ENCODE results near the gene SLC6A11.

SLC6A11 gene

GRCh38 chr3:10915376-10915775 lies 99.3 kb downstream of the SLC6A11 start:
- Histone ChIP-seq H3K27me3 (ENCODE audit: insufficient read depth, poor library complexity, severe bottlenecking) (no peaks in the 10 kb centered on the region), H3K27ac (ENCODE audit: poor library complexity, severe bottlenecking) (no peak overlapping the region), H3K9me3 (ENCODE audit: severe bottlenecking) (no peaks in the 10 kb centered on the region), H3K4me3 (ENCODE audit: severe bottlenecking) (no peak overlapping the region), H3K36me3 (ENCODE audit: low read depth) (no peaks in the 10 kb centered on the region), H3K4me1 (ENCODE audit: insufficient read depth, poor library complexity, severe bottlenecking) (no peaks in the 10 kb centered on the region)
- TF ChIP-seq CTCF (IDR thresholded peaks at IDR 0.05; ENCODE audit: poor library complexity, severe bottlenecking), result no peak
- ATAC-seq (ENCODE audit: low read depth) (no peak), DNase-seq (ENCODE audit: low spot score) (no peak)

GRCh38 chr3:10917176-10917575 lies 101.1 kb downstream of the SLC6A11 start:
- Histone ChIP-seq H3K4me3 (ENCODE audit: severe bottlenecking) (no peak overlapping the region), H3K4me1 (ENCODE audit: insufficient read depth, poor library complexity, severe bottlenecking) (no peaks in the 10 kb centered on the region), H3K27ac (ENCODE audit: poor library complexity, severe bottlenecking) (no peak overlapping the region), H3K9me3 (ENCODE audit: severe bottlenecking) (no peaks in the 10 kb centered on the region), H3K36me3 (ENCODE audit: low read depth) (no peaks in the 10 kb centered on the region), H3K27me3 (ENCODE audit: insufficient read depth, poor library complexity, severe bottlenecking) (no peaks in the 10 kb centered on the region)
- DNase-seq (ENCODE audit: low spot score) (no peak), ATAC-seq (ENCODE audit: low read depth) (peak; percentile 75)
- no peak for TF ChIP-seq CTCF (IDR thresholded peaks at IDR 0.05; ENCODE audit: poor library complexity, severe bottlenecking)

GRCh38 chr3:10918011-10918410 lies 102.0 kb downstream of the SLC6A11 start:
- Histone ChIP-seq H3K27ac (ENCODE audit: poor library complexity, severe bottlenecking) (no peak overlapping the region), H3K4me1 (ENCODE audit: insufficient read depth, poor library complexity, severe bottlenecking) (no peaks in the 10 kb centered on the region), H3K27me3 (ENCODE audit: insufficient read depth, poor library complexity, severe bottlenecking) (no peaks in the 10 kb centered on the region), H3K36me3 (ENCODE audit: low read depth) (no peaks in the 10 kb centered on the region), H3K9me3 (ENCODE audit: severe bottlenecking) (no peaks in the 10 kb centered on the region), H3K4me3 (ENCODE audit: severe bottlenecking) (no peak overlapping the region)
- ATAC-seq (ENCODE audit: low read depth) (no peak), DNase-seq (ENCODE audit: low spot score) (no peak)
- TF ChIP-seq CTCF (IDR thresholded peaks at IDR 0.05; ENCODE audit: poor library complexity, severe bottlenecking), result no peak

- DNase-seq (ENCODE audit: low spot score), result no peak
- Histone ChIP-seq H3K4me3 (ENCODE audit: severe bottlenecking) (no peak overlapping the region), H3K9me3 (ENCODE audit: severe bottlenecking) (no peaks in the 10 kb centered on the region), H3K4me1 (ENCODE audit: insufficient read depth, poor library complexity, severe bottlenecking) (no peaks in the 10 kb centered on the region), H3K36me3 (ENCODE audit: low read depth) (no peaks in the 10 kb centered on the region), H3K27ac (ENCODE audit: poor library complexity, severe bottlenecking) (no peak overlapping the region), H3K27me3 (ENCODE audit: insufficient read depth, poor library complexity, severe bottlenecking) (no peaks in the 10 kb centered on the region)
- no peak for ATAC-seq (ENCODE audit: low read depth)
- TF ChIP-seq CTCF (IDR thresholded peaks at IDR 0.05; ENCODE audit: poor library complexity, severe bottlenecking), result no peak
Observed at GRCh38 chr3:10919636-10920035, 103.6 kb downstream of the SLC6A11 start.

GRCh38 chr3:10925436-10926255 lies 109.6 kb downstream of the SLC6A11 start:
- Histone ChIP-seq H3K27ac (ENCODE audit: poor library complexity, severe bottlenecking) (no peak overlapping the region), H3K4me3 (ENCODE audit: severe bottlenecking) (no peak overlapping the region), H3K9me3 (ENCODE audit: severe bottlenecking) (no peaks in the 10 kb centered on the region), H3K36me3 (ENCODE audit: low read depth) (no peaks in the 10 kb centered on the region), H3K4me1 (ENCODE audit: insufficient read depth, poor library complexity, severe bottlenecking) (peaks cover 9% of the 10 kb centered on the region), H3K27me3 (ENCODE audit: insufficient read depth, poor library complexity, severe bottlenecking) (no peaks in the 10 kb centered on the region)
- ATAC-seq (ENCODE audit: low read depth), result no peak
- peak; percentile 38 for DNase-seq (ENCODE audit: low spot score)
- no peak for TF ChIP-seq CTCF (IDR thresholded peaks at IDR 0.05; ENCODE audit: poor library complexity, severe bottlenecking)

All from RWPE2 (cell line).